GM21737 (cell line): ENCODE results near the gene HILPDA.
A peak's percentile ranks its signal among the peaks of the same experiment; 100 is the strongest.

Source experiments
- ATAC-seq: cut with Tn5 transposase; IDR thresholded peaks from one replicate; pipeline ENCODE4 v1.9.1; 2021; ENCODE audit warnings: mild to moderate bottlenecking, moderate library complexity; ENCODE audit not compliant: unreplicated experiment

HILPDA gene

GRCh38 chr7:128455543-128456254 lies at the start of gene HILPDA:
HILPDA (plus strand) TSS chr7:128455878; CDS start chr7:128457269, 1,391 bp downstream.
- ATAC-seq, result peak; percentile 76

- no peak for ATAC-seq
These were observed 49.1 kb upstream of the HILPDA start for GRCh38 chr7:128406314-128407232.

- no peak for ATAC-seq
These were observed 48.5 kb upstream of the HILPDA start for GRCh38 chr7:128407233-128407589.

GRCh38 chr7:128407751-128408708 lies 47.6 kb upstream of the HILPDA start:
- no peak for ATAC-seq

GRCh38 chr7:128408709-128409595 lies 46.7 kb upstream of the HILPDA start:
- ATAC-seq, result no peak

- ATAC-seq, result peak; percentile 72
These were observed 45.9 kb upstream of the HILPDA start, which contains the start of gene IMPDH1 for GRCh38 chr7:128409596-128410450. IMPDH1 (minus strand) TSS chr7:128409982; CDS start chr7:128409901, 81 bp downstream.

- no peak for ATAC-seq
These were observed 45.3 kb upstream of the HILPDA start for GRCh38 chr7:128410451-128410753.

- ATAC-seq, result no peak
These were observed 40.4 kb upstream of the HILPDA start for GRCh38 chr7:128415217-128415785.

GRCh38 chr7:128417071-128417470 lies 38.6 kb upstream of the HILPDA start:
- ATAC-seq, result no peak

- ATAC-seq, result no peak
These were observed 36.4 kb upstream of the HILPDA start for GRCh38 chr7:128419257-128419656.

- ATAC-seq, result no peak
These were observed 34.9 kb upstream of the HILPDA start for GRCh38 chr7:128420773-128421172.

GRCh38 chr7:128421384-128421783 lies 34.3 kb upstream of the HILPDA start:
- no peak for ATAC-seq

- no peak for ATAC-seq
These were observed 33.6 kb upstream of the HILPDA start for GRCh38 chr7:128422037-128422436.

- ATAC-seq, result no peak
These were observed 32.8 kb upstream of the HILPDA start for GRCh38 chr7:128422842-128423241.

- no peak for ATAC-seq
These were observed 30.9 kb upstream of the HILPDA start for GRCh38 chr7:128424686-128425275.

- ATAC-seq, result no peak
These were observed 29.8 kb upstream of the HILPDA start for GRCh38 chr7:128425850-128426249.

- no peak for ATAC-seq
These were observed 28.3 kb upstream of the HILPDA start for GRCh38 chr7:128427289-128427891.

GRCh38 chr7:128430207-128430606 lies 25.5 kb upstream of the HILPDA start:
- no peak for ATAC-seq
